GM12891 (cell line): Measurements from ENCODE around the gene TRH.

Source experiments
- POLR2A ChIP-seq: IDR thresholded peaks from 2 replicates; pipeline ENCODE4 v1.6.1; 2011; ENCODE audit warnings: low read depth, low read length, control low read depth
- POLR2AphosphoS5 ChIP-seq: IDR thresholded peaks from 2 replicates; pipeline ENCODE4 v1.6.1; 2011; ENCODE audit warnings: low read depth, low read length, control low read depth
- SPI1 ChIP-seq: IDR thresholded peaks from 2 replicates; pipeline ENCODE4 v1.6.1; 2011; ENCODE audit warnings: low read depth, low read length, control low read depth

- TF ChIP-seq SPI1 = no peak
- no peak for TF ChIP-seq POLR2AphosphoS5
- TF ChIP-seq POLR2A = no peak
Observed at GRCh38 chr3:129978123-129978522, 3.6 kb downstream of the TRH start.
